K562 (cell line): ENCODE results near the gene COX14. TPM values are rescaled to one million over a fixed set of nuclear protein-coding genes. Genes with fewer than 3 reads are reported as not detected.

Source experiments
- ATAC-seq: fragments of 200-7000 bp; cut with Tn5 transposase; 3 replicates; pipeline ENCODE4 v1.9.1; 2020; ENCODE audit warnings: moderate library complexity
- BruUV-seq: library from RNA; stranded (reverse); fragments of 400-500 nt; replicated peaks from 2 replicates; lab custom pipeline; 2021; lab: Mats Ljungman, UMichigan
- CTCF ChIA-PET: fragments of 300-600 bp; formaldehyde crosslinking; extraction: SDS; loops from one replicate; lab custom pipeline; 2021; ENCODE audit warnings: low intra/inter-chr PET ratio; lab: Yijun Ruan, JAX
- POLR2A ChIA-PET: fragments of 300-600, 350-650 bp; sonication (Branson Sonifier 250); formaldehyde crosslinking; extraction: SDS; loops from one replicate; lab custom pipeline; 2021; ENCODE audit warnings: antibody characterized with exemption, inconsistent platforms; lab: Yijun Ruan, JAX
- DNase-seq, 4 experiments: peaks; one replicate each; pipeline versions ENCODE4 v3.0.0 to v3.0.0-alpha.2; 2011 to 2018; ENCODE audit warnings: low spot score in 3 of 4, mixed read lengths in 3 of 4; ENCODE audit errors: extremely low read depth in 1 of 4
- FAIRE-seq: peaks from 2 replicates; lab custom pipeline; 2011; peaks lifted over from hg19 to GRCh38; lab: Jason Lieb, UNC
- H2AFZ ChIP-seq: 2 replicates; pipeline ENCODE4 v1.6.0; 2011; ENCODE audit warnings: low read depth, low read length, control low read depth, inconsistent platforms
- H3K27ac ChIP-seq: fragments of 200-600 bp; 3 replicates; pipeline ENCODE4 v1.8.0; 2011; ENCODE audit warnings: low read depth, mild to moderate bottlenecking, control low read depth, inconsistent platforms, low read length, moderate library complexity, mixed read lengths; ENCODE audit errors: extremely low read depth
- H3K27me3 ChIP-seq, 2 experiments: fragments of 300-600 bp in 1 of 2; 2 replicates in 1 of 2; 3 replicates in 1 of 2; pipeline versions ENCODE4 v1.6.0 to v1.8.0; 2011; ENCODE audit warnings: inconsistent platforms in 2 of 2, low read length in 2 of 2, mild to moderate bottlenecking in 1 of 2, mixed read lengths in 1 of 2, moderate library complexity in 1 of 2; ENCODE audit not compliant: control insufficient read depth in 2 of 2, insufficient read depth in 2 of 2
- H3K36me3 ChIP-seq: fragments of 300-600 bp; 3 replicates; pipeline ENCODE4 v1.8.0; 2011; ENCODE audit warnings: mild to moderate bottlenecking, low read length, inconsistent platforms; ENCODE audit not compliant: control insufficient read depth, insufficient read depth
- H3K4me1 ChIP-seq, 2 experiments: fragments of 200-600 bp in 1 of 2; replicated peaks in 1 of 2; 2 replicates in 1 of 2; 3 replicates in 1 of 2; pipeline versions ENCODE4 v1.5.1 to v1.8.0; 2011; ENCODE audit warnings: inconsistent platforms in 2 of 2, low read length in 2 of 2, mild to moderate bottlenecking in 1 of 2, mixed read lengths in 1 of 2, moderate library complexity in 1 of 2; ENCODE audit not compliant: control insufficient read depth in 2 of 2, insufficient read depth in 2 of 2
- H3K4me2 ChIP-seq: 2 replicates; pipeline ENCODE4 v1.6.1; 2011; ENCODE audit warnings: low read length, control low read depth, inconsistent platforms, mixed read lengths; ENCODE audit not compliant: insufficient read depth
- H3K4me3 ChIP-seq: fragments of 200-600 bp; sonication (generic), shearing (Covaris generic); 2 replicates; pipeline ENCODE4 v1.5.1; 2016; ENCODE audit warnings: control low read depth, inconsistent platforms
- H3K79me2 ChIP-seq: fragments of 200-600 bp; 3 replicates; pipeline ENCODE4 v1.8.0; 2011; ENCODE audit warnings: low read length, inconsistent platforms; ENCODE audit not compliant: control insufficient read depth, insufficient read depth
- H3K9ac ChIP-seq, 2 experiments: 2 replicates each; pipeline versions ENCODE4 v1.6.0 to v1.6.1; 2011; ENCODE audit warnings: low read depth in 2 of 2, low read length in 2 of 2, control low read depth in 1 of 2, inconsistent platforms in 1 of 2, mild to moderate bottlenecking in 1 of 2, mixed read lengths in 1 of 2; ENCODE audit not compliant: insufficient read depth in 1 of 2
- H3K9me1 ChIP-seq: one replicate; pipeline ENCODE4 v1.6.0; 2011; ENCODE audit warnings: inconsistent platforms, mild to moderate bottlenecking, low read length, moderate library complexity; ENCODE audit not compliant: control insufficient read depth, insufficient read depth
- H3K9me3 ChIP-seq: replicated peaks from 2 replicates; pipeline ENCODE4 v1.5.1; 2011; ENCODE audit warnings: low read depth, low read length, inconsistent platforms; ENCODE audit not compliant: control insufficient read depth, insufficient read depth
- H4K20me1 ChIP-seq: replicated peaks from 2 replicates; pipeline ENCODE4 v1.6.1; 2011; ENCODE audit warnings: low read length, inconsistent platforms, mixed read lengths; ENCODE audit not compliant: control insufficient read depth, insufficient read depth
- BRF1 ChIP-seq: IDR thresholded peaks from 3 replicates; pipeline ENCODE4 v1.6.1; 2011; ENCODE audit warnings: borderline replicate concordance, mild to moderate bottlenecking; ENCODE audit not compliant: insufficient read length; ENCODE audit errors: extremely low read depth
- DIDO1 ChIP-seq: fragments of 450-650 bp; IDR thresholded peaks from 2 replicates; pipeline ENCODE4 v1.6.1; 2016; ENCODE audit warnings: low read depth, missing biosample characterization, missing genetic modification characterization
- ETS2 ChIP-seq: IDR thresholded peaks from 2 replicates; pipeline ENCODE4 v1.6.1; 2016; ENCODE audit warnings: borderline replicate concordance, missing genetic modification characterization, mild to moderate bottlenecking, moderate library complexity, missing compliant biosample characterization; ENCODE audit not compliant: poor library complexity, severe bottlenecking
- ETV6 ChIP-seq, 3 experiments: fragments of 150-350 bp in 1 of 3; sonication (generic) in 1 of 3; formaldehyde crosslinking in 1 of 3; IDR thresholded peaks; 2 replicates each; pipeline versions ENCODE4 v1.6.1 to v1.8.0; 2014 to 2022; ENCODE audit warnings: borderline replicate concordance in 2 of 3, low read depth in 2 of 3, antibody characterized with exemption in 1 of 3, low read length in 1 of 3, mild to moderate bottlenecking in 1 of 3, missing genetic modification reagents in 1 of 3
- KAT7 ChIP-seq: sonication (generic); formaldehyde crosslinking; IDR thresholded peaks from 2 replicates; pipeline ENCODE4 v1.8.0; 2022; ENCODE audit warnings: missing genetic modification reagents, mild to moderate bottlenecking, borderline replicate concordance
- RAD51 ChIP-seq: fragments of 450-650 bp; IDR thresholded peaks from 2 replicates; pipeline ENCODE4 v1.7.1; 2016; ENCODE audit warnings: low read depth, mild to moderate bottlenecking, borderline replicate concordance
- ZC3H8 ChIP-seq: fragments of 450-650 bp; IDR thresholded peaks from 2 replicates; pipeline ENCODE4 v1.6.1; 2017
- ZNF277 ChIP-seq: fragments of 250-450 bp; sonication (Bioruptor Pico); IDR thresholded peaks from 2 replicates; pipeline ENCODE4 v1.8.0; 2022; ENCODE audit warnings: inconsistent platforms, mild to moderate bottlenecking, moderate library complexity, borderline replicate concordance
- WGBS: fragments of 100-300 bp; shearing (Covaris generic); methylation state at CpG from one replicate; pipeline ENCODE4 v1.1.6; 2016; ENCODE audit warnings: low coverage, mixed read lengths; ENCODE audit not compliant: insufficient coverage; ENCODE audit errors: missing lambda C conversion rate; 5-methylcytosine and 5-hydroxymethylcytosine counted together
- in situ Hi-C: fragments of 300-500 bp; cut with MboI; formaldehyde crosslinking; loops from 4 replicates; pipeline ENCODE4 v1.15.0; 2018; ENCODE audit warnings: inconsistent platforms, mixed read lengths
- intact Hi-C: fragments of 100-400 bp; cut with micrococcal nuclease; formaldehyde crosslinking; loops from 2 replicates; pipeline ENCODE4 v1.14.2; 2022
- polyA plus RNA-seq, 8 experiments: library from polyadenylated mRNA; depleted of rRNA in 4 of 8; stranded (reverse) in 5 of 8; unstranded in 3 of 8; fragments of >200 nt; fragmentation: Nextera tagmentation in 2 of 8; fragmentation: Illumina TruSeq in 1 of 8; extraction: Ambion mirVana in 2 of 8; extraction: Trizol in 1 of 8; gene quantifications; 2 replicates each; pipeline versions ENCODE4 v1.2.1 to v1.2.3, GENCODE V29; 2011 to 2014; ENCODE audit warnings: inconsistent platforms in 1 of 8, missing spikeins in 1 of 8
- total RNA-seq, 7 experiments: library from RNA; depleted of rRNA in 6 of 7; stranded (reverse); fragments of >200 nt in 6 of 7; fragmentation: Illumina TruSeq in 2 of 7; extraction: Trizol in 2 of 7; gene quantifications; 2 replicates each; pipeline versions ENCODE4 v1.2.1 to v1.2.3, GENCODE V29; 2011 to 2021; ENCODE audit warnings: low replicate concordance in 1 of 7
- TF ChIP-seq, protein P1 (sequence below): fragments of 250-450 bp; sonication (Bioruptor Pico); IDR thresholded peaks from 2 replicates; pipeline ENCODE4 v1.8.0; 2021; ENCODE audit warnings: moderate library complexity, mild to moderate bottlenecking, inconsistent platforms
- TF ChIP-seq, protein P2 (sequence below): fragments of 250-450 bp; sonication (Bioruptor Pico); IDR thresholded peaks from 2 replicates; pipeline ENCODE4 v1.4.0; 2020; ENCODE audit warnings: mild to moderate bottlenecking, moderate library complexity, borderline replicate concordance

The COX14 gene
- total and polyA plus RNA-seq, 9 of the 15 experiments (the other 6 are each of a cell fraction or from before 2014, with no cell fraction given): 44.4 to 269 (median 53.4) TPM

DNA sequence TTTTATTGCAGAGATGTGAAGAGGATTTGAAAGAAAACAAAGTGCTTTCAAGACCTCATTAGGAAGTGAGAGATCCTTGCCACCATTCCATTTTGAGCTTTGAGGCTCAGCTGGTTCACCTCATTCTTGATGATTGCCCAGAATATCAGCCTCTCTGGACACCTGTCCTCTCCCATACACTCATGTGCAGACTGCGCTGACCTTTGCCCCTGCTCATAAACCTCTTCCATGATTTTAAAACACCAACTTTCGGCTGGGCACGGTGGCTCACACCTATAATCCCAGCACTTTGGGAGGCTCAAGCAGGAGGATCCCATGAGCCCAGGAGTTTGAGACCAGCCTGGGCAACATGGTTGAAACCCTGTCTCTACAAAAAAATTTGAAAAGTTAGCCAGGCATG is 8.9 kb downstream of the COX14 start:
- CTCF ChIA-PET: no interaction called here
- no peak for DNase-seq
- Histone ChIP-seq H4K20me1 (no peaks in the 10 kb centered on the region), H3K27me3 (no peaks in the 10 kb centered on the region), H3K4me3 (no peak overlapping the region), H3K4me2 (no peak overlapping the region), H3K4me1 (no peaks in the 10 kb centered on the region), H3K9ac (no peak overlapping the region)
- no peak for ATAC-seq
- no TSS peak for BruUV-seq
- TF ChIP-seq RAD51 (no peak), DIDO1 (tag) (no peak), ETV6 (IDR thresholded peaks at IDR 0.05; ENCODE audit: borderline replicate concordance in 1 of 2, low read depth in 2 of 2, low read length in 1 of 2) (no peak), ETV6 (CRISPR knock-in tag; IDR thresholded peaks at IDR 0.05; ENCODE audit: borderline replicate concordance) (no peak), BRF1 (no peak), ZNF277 (no peak), ETS2 (tag) (no peak), KAT7 (CRISPR knock-in tag) (no peak), ZC3H8 (no peak)
- TF ChIP-seq, protein P1, sequence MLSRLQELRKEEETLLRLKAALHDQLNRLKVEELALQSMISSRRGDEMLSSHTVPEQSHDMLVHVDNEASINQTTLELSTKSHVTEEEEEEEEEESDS: no peak
- TF ChIP-seq, protein P2, sequence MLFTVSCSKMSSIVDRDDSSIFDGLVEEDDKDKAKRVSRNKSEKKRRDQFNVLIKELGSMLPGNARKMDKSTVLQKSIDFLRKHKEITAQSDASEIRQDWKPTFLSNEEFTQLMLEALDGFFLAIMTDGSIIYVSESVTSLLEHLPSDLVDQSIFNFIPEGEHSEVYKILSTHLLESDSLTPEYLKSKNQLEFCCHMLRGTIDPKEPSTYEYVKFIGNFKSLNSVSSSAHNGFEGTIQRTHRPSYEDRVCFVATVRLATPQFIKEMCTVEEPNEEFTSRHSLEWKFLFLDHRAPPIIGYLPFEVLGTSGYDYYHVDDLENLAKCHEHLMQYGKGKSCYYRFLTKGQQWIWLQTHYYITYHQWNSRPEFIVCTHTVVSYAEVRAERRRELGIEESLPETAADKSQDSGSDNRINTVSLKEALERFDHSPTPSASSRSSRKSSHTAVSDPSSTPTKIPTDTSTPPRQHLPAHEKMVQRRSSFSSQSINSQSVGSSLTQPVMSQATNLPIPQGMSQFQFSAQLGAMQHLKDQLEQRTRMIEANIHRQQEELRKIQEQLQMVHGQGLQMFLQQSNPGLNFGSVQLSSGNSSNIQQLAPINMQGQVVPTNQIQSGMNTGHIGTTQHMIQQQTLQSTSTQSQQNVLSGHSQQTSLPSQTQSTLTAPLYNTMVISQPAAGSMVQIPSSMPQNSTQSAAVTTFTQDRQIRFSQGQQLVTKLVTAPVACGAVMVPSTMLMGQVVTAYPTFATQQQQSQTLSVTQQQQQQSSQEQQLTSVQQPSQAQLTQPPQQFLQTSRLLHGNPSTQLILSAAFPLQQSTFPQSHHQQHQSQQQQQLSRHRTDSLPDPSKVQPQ (CRISPR knock-in tag): no peak
- TF ChIP-seq, all 486 proteins: peak for 0
- Histone ChIP-seq H3K36me3 (peaks cover 44% of the 10 kb centered on the region; the same call in 2 of the 3 replicates), H3K27ac (no peak overlapping the region), H3K79me2 (peaks cover 9% of the 10 kb centered on the region), H2AFZ (no peak overlapping the region), H3K9me1 (no peaks in the 10 kb centered on the region), H3K9me3 (no peaks in the 10 kb centered on the region; the same call in 1 of the 2 replicates)
- in situ Hi-C loops: no loop called here
- no peak for FAIRE-seq
- POLR2A ChIA-PET: interaction anchor here (0.9 to 1.5 kb wide), 2 partner anchors 8 to 19 kb away, joined by 3 to 11 read pairs; no protein-coding TSS in a partner anchor
- intact Hi-C loops: no loop called here
- WGBS: 88% methylated on average over 3 of the region's 3 CpGs
